ENCODE data around the gene MAEA. TPM values are rescaled to one million over a fixed set of nuclear protein-coding genes. Genes with fewer than 3 reads are reported as not detected.

Gene MAEA
- total and polyA plus RNA-seq, 8 donors, result 28.6 to 74.7 (median 32.7) TPM

- ATAC-seq (no peak), DNase-seq (peak in 3 of 6 donors; percentile 18 to 72 (median 35)), FAIRE-seq (no peak)
- intact Hi-C loops (cut with DNase I), result no loop called here
- H3K27ac ChIP-seq, result no peak overlapping the region
- no peaks in the 10 kb centered on the region for H3K4me1 ChIP-seq
- no peaks in the 10 kb centered on the region for H3K27me3 ChIP-seq
- no peak for TF ChIP-seq CTCF (IDR thresholded peaks at IDR 0.05)
- H3K9me3 ChIP-seq, result no peaks in the 10 kb centered on the region
- peaks cover 0 to 9% (median 5%) of the 10 kb centered on the region in 3 donors for H3K36me3 ChIP-seq
- no peak overlapping the region for H3K4me3 ChIP-seq
- WGBS, 2 donors, result 96% methylated on average over 43 to 44 of the region's 44 CpGs
These were observed 96.0 kb downstream of the MAEA start for GRCh38 chr4:1385373-1386340.

Other genes starting within 250 kb of the MAEA start
- gene RNF212, start 176.3 kb upstream of the MAEA start, total RNA-seq, result 10 to 100 TPM; 12.0 to 28.0 (median 16.8) TPM
- 10 to 100 TPM; 19.0 to 40.3 TPM for gene RNF212, start 176.3 kb upstream of the MAEA start, polyA plus RNA-seq
- gene SPON2, start 117.3 kb upstream of the MAEA start, total RNA-seq, result 10 to 100 TPM in 3 of 6 donors, 1 to 10 TPM in 3; 3.1 to 45.2 (median 8.5) TPM
- 10 to 100 TPM; 10.1 to 13.0 TPM for gene SPON2, start 117.3 kb upstream of the MAEA start, polyA plus RNA-seq
- 100 to 1,000 TPM in 4 of 6 donors, 10 to 100 TPM in 2; 91.5 to 131 (median 108) TPM for gene CTBP1, start 40.8 kb upstream of the MAEA start, total RNA-seq
- 100 to 1,000 TPM; 129 to 131 TPM for gene CTBP1, start 40.8 kb upstream of the MAEA start, polyA plus RNA-seq
- gene UVSSA, start 57.3 kb downstream of the MAEA start, total RNA-seq, result 10 to 100 TPM in 5 of 6 donors, 1 to 10 TPM in 1; 9.2 to 24.7 (median 12.4) TPM
- 10 to 100 TPM; 19.5 to 30.9 TPM for gene UVSSA, start 57.3 kb downstream of the MAEA start, polyA plus RNA-seq
- not detected for gene NKX1-1, start 116.6 kb downstream of the MAEA start, total RNA-seq
- gene NKX1-1, start 116.6 kb downstream of the MAEA start, polyA plus RNA-seq, result not detected

Data from pancreas (tissue), 10 donors.